CD8-positive, alpha-beta memory T cell (primary cell): ENCODE results near the gene LRRK1. TPM values are rescaled to one million over a fixed set of nuclear protein-coding genes. Genes with fewer than 3 reads are reported as not detected.

Source experiments
- CTCF ChIA-PET: fragments of 350-600 bp; sonication (Branson Sonifier 250); formaldehyde crosslinking; loops from one replicate; lab custom pipeline; 2021; ENCODE audit warnings: antibody characterized with exemption; lab: Charles Lee
- POLR2A ChIA-PET: fragments of 350-600 bp; sonication (Branson Sonifier 250); formaldehyde crosslinking; loops from one replicate; lab custom pipeline; 2021; ENCODE audit warnings: antibody characterized with exemption; lab: Charles Lee
- DNase-seq, 5 donors: peaks; one replicate each; pipeline versions ENCODE4 v3.0.0 to v3.0.0-alpha.2; 2020 to 2022; ENCODE audit warnings: mixed read lengths in 1 of 5
- H3K27ac ChIP-seq: one replicate; pipeline ENCODE4 v1.7.0; 2013; ENCODE audit warnings: low read depth, mild to moderate bottlenecking, low read length, moderate library complexity
- H3K27me3 ChIP-seq: 2 replicates; pipeline ENCODE4 v1.7.0; 2013; ENCODE audit warnings: low read length, mild to moderate bottlenecking; ENCODE audit not compliant: insufficient read depth, poor library complexity, severe bottlenecking
- H3K36me3 ChIP-seq: 2 replicates; pipeline ENCODE4 v1.7.0; 2013; ENCODE audit warnings: mild to moderate bottlenecking, low read length, moderate library complexity; ENCODE audit not compliant: insufficient read depth
- H3K4me1 ChIP-seq: 2 replicates; pipeline ENCODE4 v1.7.0; 2013; ENCODE audit warnings: mild to moderate bottlenecking, low read length, moderate library complexity; ENCODE audit not compliant: insufficient read depth
- H3K4me3 ChIP-seq: 2 replicates; pipeline ENCODE4 v1.7.0; 2013; ENCODE audit warnings: mild to moderate bottlenecking, low read length
- H3K9me3 ChIP-seq: 2 replicates; pipeline ENCODE4 v1.7.0; 2013; ENCODE audit warnings: mild to moderate bottlenecking, low read length
- H3K27ac Mint-ChIP-seq, 8 donors: one replicate each; pipeline ENCODE4 v1.8.0; 2020 to 2021; ENCODE audit warnings: mixed read lengths in 8 of 8, mild to moderate bottlenecking in 6 of 8, inconsistent platforms in 3 of 8, moderate library complexity in 3 of 8
- H3K27me3 Mint-ChIP-seq, 2 donors: one replicate each; pipeline ENCODE4 v1.8.0; 2020 to 2021; ENCODE audit warnings: mixed read lengths in 2 of 2, mild to moderate bottlenecking in 1 of 2, moderate library complexity in 1 of 2
- H3K36me3 Mint-ChIP-seq, 3 donors: one replicate each; pipeline ENCODE4 v1.8.0; 2020 to 2021; ENCODE audit warnings: mixed read lengths in 3 of 3, inconsistent platforms in 1 of 3, mild to moderate bottlenecking in 1 of 3
- H3K4me1 Mint-ChIP-seq, 3 donors: one replicate each; pipeline ENCODE4 v1.8.0; 2020 to 2021; ENCODE audit warnings: mixed read lengths in 3 of 3, inconsistent platforms in 1 of 3, mild to moderate bottlenecking in 1 of 3
- H3K4me3 Mint-ChIP-seq, 7 donors: one replicate each; pipeline ENCODE4 v1.8.0; 2020 to 2021; ENCODE audit warnings: mixed read lengths in 7 of 7, mild to moderate bottlenecking in 6 of 7, moderate library complexity in 4 of 7, inconsistent platforms in 2 of 7
- H3K9me3 Mint-ChIP-seq, 5 donors: one replicate each; pipeline ENCODE4 v1.8.0; 2020 to 2022; ENCODE audit warnings: mixed read lengths in 5 of 5, mild to moderate bottlenecking in 3 of 5, moderate library complexity in 2 of 5, inconsistent platforms in 1 of 5
- polyA plus RNA-seq: library from polyadenylated mRNA; unstranded; fragments of 300-500 nt; fragmentation: Illumina TruSeq; gene quantifications from one replicate; pipeline ENCODE4 v1.2.3, GENCODE V29; 2021
- total RNA-seq, 2 experiments: library from RNA; stranded (reverse); gene quantifications; one replicate each; pipeline ENCODE4 v1.2.3, GENCODE V29; 2021

The LRRK1 gene
- total and polyA plus RNA-seq, 3 experiments from 2014 or later = 0.31 to 0.79 TPM; not detected in 1

GRCh38 chr15:101004986-101005747 is 86.0 kb downstream of the LRRK1 start:
- Histone ChIP-seq H3K36me3 (no peaks in the 10 kb centered on the region), H3K9me3 (no peaks in the 10 kb centered on the region), H3K4me1 (peaks cover 13% of the 10 kb centered on the region), H3K4me3 (no peak overlapping the region), H3K27me3 (no peaks in the 10 kb centered on the region), H3K27ac (no peak overlapping the region)
- peaks cover 17 to 24% (median 18%) of the 10 kb centered on the region in 3 donors for H3K4me1 Mint-ChIP-seq
- H3K4me3 Mint-ChIP-seq = peak overlapping the region in 1 of 7 donors; percentile 44
- no peak for DNase-seq
- peaks cover 0 to 3% (median 0%) of the 10 kb centered on the region in 3 donors for H3K36me3 Mint-ChIP-seq
- ChIA-PET CTCF (interaction anchor here (1.3 to 5.6 kb wide), 3 partner anchors 10 to 88 kb away, joined by 3 to 63 read pairs (median 34); partner anchors contain the start of gene LRRK1), POLR2A (no interaction called here)
- peak overlapping the region in 1 of 8 donors; percentile 72 for H3K27ac Mint-ChIP-seq
- peaks cover 10 to 22% of the 10 kb centered on the region in 2 donors for H3K27me3 Mint-ChIP-seq
- H3K9me3 Mint-ChIP-seq = no peaks in the 10 kb centered on the region

GRCh38 chr15:101006931-101007691 is 88.0 kb downstream of the LRRK1 start:
- Histone ChIP-seq H3K36me3 (no peaks in the 10 kb centered on the region), H3K4me1 (peaks cover 13% of the 10 kb centered on the region), H3K27me3 (no peaks in the 10 kb centered on the region), H3K27ac (no peak overlapping the region), H3K9me3 (no peaks in the 10 kb centered on the region), H3K4me3 (peak overlapping the region; percentile 63)
- ChIA-PET CTCF (interaction anchor here (0.6 to 5.6 kb wide), 22 partner anchors 9 to 1358 kb away, joined by 3 to 63 read pairs (median 4); partner anchors contain the start of genes CHSY1, LRRK1 and SNRPA1), POLR2A (no interaction called here)
- Mint-ChIP-seq H3K36me3 (peaks cover 0 to 3% (median 0%) of the 10 kb centered on the region in 3 donors), H3K4me3 (peak overlapping the region; percentile 89 to 94 (median 93)), H3K9me3 (no peaks in the 10 kb centered on the region), H3K27ac (peak overlapping the region in 2 of 8 donors; percentile 39 to 71), H3K27me3 (peaks cover 13% of the 10 kb centered on the region in 2 donors), H3K4me1 (peaks cover 17 to 24% (median 18%) of the 10 kb centered on the region in 3 donors)
- peak; percentile 24 to 68 (median 32) for DNase-seq

- Histone ChIP-seq H3K9me3 (no peaks in the 10 kb centered on the region), H3K27me3 (no peaks in the 10 kb centered on the region), H3K4me3 (peak overlapping the region; percentile 63), H3K27ac (no peak overlapping the region), H3K36me3 (no peaks in the 10 kb centered on the region), H3K4me1 (peaks cover 13% of the 10 kb centered on the region)
- ChIA-PET POLR2A (no interaction called here), CTCF (interaction anchor here (0.6 to 5.6 kb wide), 37 partner anchors 8 to 1360 kb away, joined by 3 to 63 read pairs (median 4); partner anchors contain the start of genes LRRK1 and SNRPA1)
- DNase-seq = peak; percentile 75 to 86 (median 79)
- Mint-ChIP-seq H3K4me1 (peaks cover 17 to 24% (median 18%) of the 10 kb centered on the region in 3 donors), H3K27ac (peak overlapping the region in 6 of 8 donors; percentile 17 to 78 (median 56)), H3K27me3 (peaks cover 9 to 12% of the 10 kb centered on the region in 2 donors), H3K9me3 (no peaks in the 10 kb centered on the region), H3K4me3 (peak overlapping the region; percentile 89 to 94 (median 93)), H3K36me3 (peaks cover 0 to 3% (median 0%) of the 10 kb centered on the region in 3 donors)
Measured at GRCh38 chr15:101008158-101009139, 89.3 kb downstream of the LRRK1 start.

DNA sequence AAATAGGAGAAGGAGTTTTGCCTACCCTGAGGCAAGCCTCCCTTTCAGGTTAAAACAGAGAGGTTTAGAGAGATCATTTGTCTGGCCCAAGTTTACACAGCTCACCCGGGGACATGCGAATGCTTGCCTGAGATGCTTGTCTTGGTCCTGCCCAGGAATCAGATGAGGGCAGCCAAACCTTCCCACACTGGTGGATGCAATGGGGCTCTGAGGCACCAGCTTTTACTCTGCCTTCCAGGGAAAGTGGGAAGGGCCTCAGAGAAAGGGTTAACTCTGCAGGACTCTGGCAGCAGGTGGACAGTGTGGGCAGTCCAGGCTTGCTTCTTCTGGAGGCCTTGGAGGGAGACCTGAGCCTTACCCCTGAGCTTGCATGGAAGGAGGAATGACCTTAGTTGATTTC is 90.0 kb downstream of the LRRK1 start:
- Histone ChIP-seq H3K27ac (no peak overlapping the region), H3K4me1 (peaks cover 13% of the 10 kb centered on the region), H3K27me3 (no peaks in the 10 kb centered on the region), H3K9me3 (no peaks in the 10 kb centered on the region), H3K4me3 (no peak overlapping the region), H3K36me3 (no peaks in the 10 kb centered on the region)
- ChIA-PET POLR2A (no interaction called here), CTCF (interaction anchor here (0.9 to 5.6 kb wide), 13 partner anchors 11 to 1081 kb away, joined by 3 to 63 read pairs (median 6); partner anchors contain the start of genes LRRK1 and SNRPA1)
- peak overlapping the region in 1 of 8 donors; percentile 78 for H3K27ac Mint-ChIP-seq
- no peak for DNase-seq
- peaks cover 12 to 14% of the 10 kb centered on the region in 2 donors for H3K27me3 Mint-ChIP-seq
- peak overlapping the region in 6 of 7 donors; percentile 66 to 94 (median 92) for H3K4me3 Mint-ChIP-seq
- H3K9me3 Mint-ChIP-seq = no peaks in the 10 kb centered on the region
- peaks cover 0 to 3% (median 0%) of the 10 kb centered on the region in 3 donors for H3K36me3 Mint-ChIP-seq
- H3K4me1 Mint-ChIP-seq = peaks cover 17 to 24% (median 18%) of the 10 kb centered on the region in 3 donors

GRCh38 chr15:101010781-101011180 is 91.6 kb downstream of the LRRK1 start:
- H3K4me3 ChIP-seq = no peak overlapping the region
- peaks cover 12 to 14% of the 10 kb centered on the region in 2 donors for H3K27me3 Mint-ChIP-seq
- peaks cover 0 to 3% (median 0%) of the 10 kb centered on the region in 3 donors for H3K36me3 Mint-ChIP-seq
- no peak overlapping the region for H3K4me3 Mint-ChIP-seq
- no peak overlapping the region for H3K27ac Mint-ChIP-seq
- H3K9me3 ChIP-seq = no peaks in the 10 kb centered on the region
- H3K4me1 Mint-ChIP-seq = peaks cover 17 to 24% (median 18%) of the 10 kb centered on the region in 3 donors
- DNase-seq = no peak
- ChIA-PET CTCF (interaction anchor here (0.7 to 5.6 kb wide), 3 partner anchors 10 to 616 kb away, joined by 3 to 63 read pairs (median 3); no protein-coding TSS in a partner anchor), POLR2A (no interaction called here)
- no peaks in the 10 kb centered on the region for H3K9me3 Mint-ChIP-seq
- H3K4me1 ChIP-seq = peaks cover 13% of the 10 kb centered on the region
- H3K27ac ChIP-seq = no peak overlapping the region
- no peaks in the 10 kb centered on the region for H3K36me3 ChIP-seq
- H3K27me3 ChIP-seq = no peaks in the 10 kb centered on the region

- H3K36me3 ChIP-seq = no peaks in the 10 kb centered on the region
- CTCF ChIA-PET = interaction anchor here (0.7 to 4.7 kb wide), 2 partner anchors 245 to 246 kb away, joined by 3 to 30 read pairs; no protein-coding TSS in a partner anchor
- Mint-ChIP-seq H3K4me3 (no peak overlapping the region), H3K36me3 (peaks cover 0 to 3% (median 0%) of the 10 kb centered on the region in 3 donors), H3K27ac (no peak overlapping the region), H3K9me3 (no peaks in the 10 kb centered on the region), H3K27me3 (peaks cover 12 to 14% of the 10 kb centered on the region in 2 donors), H3K4me1 (peaks cover 10 to 13% (median 12%) of the 10 kb centered on the region in 3 donors)
- H3K27ac ChIP-seq = no peak overlapping the region
- no peaks in the 10 kb centered on the region for H3K27me3 ChIP-seq
- H3K4me3 ChIP-seq = no peak overlapping the region
- POLR2A ChIA-PET = no interaction called here
- H3K4me1 ChIP-seq = peaks cover 6% of the 10 kb centered on the region
- DNase-seq = no peak
- H3K9me3 ChIP-seq = no peaks in the 10 kb centered on the region
Measured at GRCh38 chr15:101012326-101013200, 93.4 kb downstream of the LRRK1 start.
